Renal cortex interstitium (tissue), 15 donors: ENCODE results near the gene SLC22A3. TPM values are rescaled to one million over a fixed set of nuclear protein-coding genes. Genes with fewer than 3 reads are reported as not detected.
"Not testable (repeated sequence)": the region's sequence is repeated elsewhere in the genome, so short reads cannot be mapped to it uniquely, and the experiment has no call there.

ENCODE experiments used
- DNase-seq, 11 donors: peaks; one replicate each; pipeline ENCODE4 v3.0.0-alpha.2; 2013; ENCODE audit warnings: low read depth in 9 of 11, low spot score in 4 of 11; ENCODE audit errors: extremely low read depth in 1 of 11
- long read RNA-seq, 16 experiments: transcript quantifications; one replicate each; lab custom pipeline, GENCODE V29; 2026
- polyA plus RNA-seq, 3 donors: library from polyadenylated mRNA; unstranded; fragments of 120-200 nt; gene quantifications; one replicate each; pipeline ENCODE4 v1.2.1, GENCODE V29; 2013; ENCODE audit not compliant: insufficient read length in 3 of 3

Gene SLC22A3
- 1 to 10 TPM; 4.6 to 7.5 (median 5.5) TPM for polyA plus RNA-seq
- long read RNA-seq, donor 1, partial matches to known transcripts, result 0 of 1 reads
- long read RNA-seq, donor 1, other reads (novel, unspliced or antisense), result 0 of 1 reads
- long read RNA-seq, donor 2, partial matches to known transcripts, result 0 of 1 reads
- long read RNA-seq, donor 2, other reads (novel, unspliced or antisense), result 0 of 1 reads
- long read RNA-seq, donor 3, partial matches to known transcripts, result 0 of 1 reads
- long read RNA-seq, donor 3, other reads (novel, unspliced or antisense), result 0 of 1 reads
- long read RNA-seq, donor 4, partial matches to known transcripts, result 0 of 3 reads
- long read RNA-seq, donor 4, other reads (novel, unspliced or antisense), result 0 of 3 reads
- long read RNA-seq, donor 5, result 0 reads
- long read RNA-seq, donor 6, result 0 reads
- long read RNA-seq, donor 7, result 0 reads
- long read RNA-seq, donor 8, result 0 reads
- long read RNA-seq, donor 9, result 0 reads
- long read RNA-seq, donor 10, partial matches to known transcripts, result 0 of 1 reads
- long read RNA-seq, donor 10, other reads (novel, unspliced or antisense), result 0 of 1 reads
- long read RNA-seq, donor 11, partial matches to known transcripts, result 0 of 1 reads
- long read RNA-seq, donor 11, other reads (novel, unspliced or antisense), result 0 of 1 reads
- long read RNA-seq, donor 12, result 0 reads
- long read RNA-seq, donor 13, result 0 reads
- long read RNA-seq, donor 14, partial matches to known transcripts, result 6 of 7 reads
- long read RNA-seq, donor 14, other reads (novel, unspliced or antisense), result 0 of 7 reads
- long read RNA-seq, donor 15, partial matches to known transcripts, result 0 of 2 reads
- long read RNA-seq, donor 15, other reads (novel, unspliced or antisense), result 0 of 2 reads
- long read RNA-seq, donor 16, partial matches to known transcripts, result 0 of 2 reads
- long read RNA-seq, donor 16, other reads (novel, unspliced or antisense), result 0 of 2 reads

GRCh38 chr6:160348223-160349019 lies at the start of gene SLC22A3:
Gene SLC22A3 (plus strand): TSS chr6:160348378. CDS start chr6:160348420, 42 bp downstream.
- peak in 8 of 11 donors; percentile 12 to 36 (median 23) for DNase-seq

GRCh38 chr6:160299559-160299958 lies 48.6 kb upstream of the SLC22A3 start:
- no peak for DNase-seq

- peak in 1 of 11 donors; percentile 8 for DNase-seq
These were observed 48.0 kb upstream of the SLC22A3 start for GRCh38 chr6:160300076-160300695.

- no peak for DNase-seq
These were observed 46.8 kb upstream of the SLC22A3 start for GRCh38 chr6:160301339-160301738.

- DNase-seq, result not testable (repeated sequence)
These were observed 45.6 kb upstream of the SLC22A3 start for GRCh38 chr6:160302431-160303082.

- no peak for DNase-seq
These were observed 44.4 kb upstream of the SLC22A3 start for GRCh38 chr6:160303806-160304205.

GRCh38 chr6:160305926-160306713 lies 42.1 kb upstream of the SLC22A3 start:
- DNase-seq, result no peak

- DNase-seq, result no peak
These were observed 38.5 kb upstream of the SLC22A3 start for GRCh38 chr6:160309718-160310117.

GRCh38 chr6:160312900-160313299 lies 35.3 kb upstream of the SLC22A3 start:
- DNase-seq, result no peak

- no peak for DNase-seq
These were observed 32.9 kb upstream of the SLC22A3 start for GRCh38 chr6:160315310-160315709.

GRCh38 chr6:160316261-160316660 lies 31.9 kb upstream of the SLC22A3 start:
- no peak for DNase-seq

- no peak for DNase-seq
These were observed 28.9 kb upstream of the SLC22A3 start for GRCh38 chr6:160319246-160319645.

- no peak for DNase-seq
These were observed 26.3 kb upstream of the SLC22A3 start for GRCh38 chr6:160321729-160322505.

- DNase-seq, result no peak
These were observed 20.2 kb upstream of the SLC22A3 start for GRCh38 chr6:160327981-160328380.

GRCh38 chr6:160328447-160328846 lies 19.7 kb upstream of the SLC22A3 start:
- no peak for DNase-seq

GRCh38 chr6:160329188-160329587 lies 19.0 kb upstream of the SLC22A3 start:
- DNase-seq, result no peak

- DNase-seq, result peak in 1 of 11 donors; percentile 3
These were observed 17.6 kb upstream of the SLC22A3 start for GRCh38 chr6:160330619-160331018.
